Activated naive CD4-positive, alpha-beta T cell treated with anti-CD3 and anti-CD28 coated beads, Interleukin-2, amount 50 U/mL, for 24 hours (primary cell): Measurements from ENCODE around the gene RSF1.
"Not testable (repeated sequence)": the region's sequence is repeated elsewhere in the genome, so short reads cannot be mapped to it uniquely, and the experiment has no call there.

Experiments
- H3K27ac Mint-ChIP-seq: one replicate; pipeline ENCODE4 v1.8.0; 2021; ENCODE audit warnings: mild to moderate bottlenecking, mixed read lengths
- H3K27me3 Mint-ChIP-seq: one replicate; pipeline ENCODE4 v1.8.0; 2021; ENCODE audit warnings: mixed read lengths
- H3K36me3 Mint-ChIP-seq: one replicate; pipeline ENCODE4 v1.8.0; 2021; ENCODE audit warnings: mixed read lengths
- H3K4me1 Mint-ChIP-seq: one replicate; pipeline ENCODE4 v1.8.0; 2021; ENCODE audit warnings: mixed read lengths
- H3K4me3 Mint-ChIP-seq: one replicate; pipeline ENCODE4 v1.8.0; 2021; ENCODE audit warnings: mild to moderate bottlenecking, mixed read lengths
- H3K9me3 Mint-ChIP-seq: one replicate; pipeline ENCODE4 v1.8.0; 2021; ENCODE audit warnings: mixed read lengths

RSF1 gene

DNA sequence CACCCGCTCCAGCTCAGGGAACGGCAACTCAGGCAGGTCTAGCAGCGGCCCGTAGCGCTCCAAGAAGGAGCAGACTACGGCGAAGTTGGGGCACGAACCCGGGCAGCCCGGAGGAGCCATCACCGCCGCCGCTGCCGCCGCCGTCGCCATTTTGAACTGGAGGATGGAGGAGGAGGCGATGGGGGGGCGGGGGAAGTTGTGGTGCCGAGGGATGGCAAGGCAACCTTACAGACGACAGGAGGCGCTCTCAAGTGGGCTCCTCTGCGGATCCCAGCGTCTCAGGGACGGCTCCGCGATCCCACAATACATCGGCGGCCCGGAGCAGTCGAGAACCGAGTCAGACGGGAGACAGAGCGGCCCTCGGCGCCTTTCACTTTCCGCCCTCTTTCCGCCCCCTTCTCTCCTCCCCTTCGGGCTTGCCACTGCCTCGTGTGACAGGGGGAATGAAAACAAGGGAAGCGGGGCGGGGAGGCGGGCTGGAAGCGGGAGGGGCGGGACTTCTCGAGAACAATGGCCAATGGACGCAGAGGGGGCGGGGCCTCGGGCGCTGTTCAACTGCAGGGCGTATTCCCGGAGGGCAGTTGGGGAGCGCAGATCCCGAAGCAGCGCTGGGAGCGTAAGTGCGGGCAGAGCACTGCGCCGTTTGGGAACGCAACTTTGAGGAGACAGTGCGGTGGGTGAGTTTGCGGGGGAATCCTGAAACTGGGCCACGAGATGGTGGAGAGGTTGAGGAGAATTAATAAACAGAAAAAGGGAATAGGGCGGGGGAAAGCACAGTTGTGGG is at the start of gene RSF1, which contains the start of gene AAMDC:
Gene RSF1, minus strand, starts transcription at position 158 of the 784 bp plus-strand sequence. Its CDS starts 8 bp downstream, at position 150.
Gene AAMDC, plus strand, starts transcription at position 580 of the 784 bp plus-strand sequence. CDS start 21,353 bp downstream, outside the sequence.
- Mint-ChIP-seq H3K27ac (peak within 1 kb of the TSS; percentile 98), H3K4me1 (peaks cover 42% of the 10 kb centered on the region), H3K4me3 (peak within 1 kb of the TSS; percentile 99)

DNA sequence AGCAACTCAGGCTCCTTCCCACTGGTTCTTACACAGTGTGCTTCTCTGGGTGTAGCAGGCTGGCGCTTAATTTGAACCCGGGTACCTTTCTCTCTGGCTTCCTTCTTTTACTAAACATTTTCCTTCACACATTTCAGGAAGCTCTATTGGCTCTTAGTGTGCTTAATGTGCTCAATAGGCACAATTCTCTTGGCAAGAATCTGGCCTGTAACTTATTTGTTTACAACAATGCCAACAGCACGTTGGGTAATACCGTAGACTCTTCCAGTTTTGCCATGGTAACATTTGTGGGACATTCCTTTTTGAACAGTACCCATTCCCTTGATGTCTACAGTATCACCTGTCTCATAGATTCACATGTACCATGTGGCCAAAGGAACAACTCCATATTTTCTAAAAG is 48.2 kb upstream of the RSF1 start:
- Mint-ChIP-seq H3K27ac (no peak overlapping the region), H3K4me3 (no peak overlapping the region), H3K36me3 (peaks cover 9% of the 10 kb centered on the region), H3K27me3 (no peaks in the 10 kb centered on the region), H3K9me3 (no peaks in the 10 kb centered on the region), H3K4me1 (no peaks in the 10 kb centered on the region)

More for the DNA sequence above, at the start of gene RSF1, which contains the start of gene AAMDC:
- H3K27me3 Mint-ChIP-seq: no peaks in the 10 kb centered on the region
- no peaks in the 10 kb centered on the region for H3K9me3 Mint-ChIP-seq
- H3K36me3 Mint-ChIP-seq: no peaks in the 10 kb centered on the region

DNA sequence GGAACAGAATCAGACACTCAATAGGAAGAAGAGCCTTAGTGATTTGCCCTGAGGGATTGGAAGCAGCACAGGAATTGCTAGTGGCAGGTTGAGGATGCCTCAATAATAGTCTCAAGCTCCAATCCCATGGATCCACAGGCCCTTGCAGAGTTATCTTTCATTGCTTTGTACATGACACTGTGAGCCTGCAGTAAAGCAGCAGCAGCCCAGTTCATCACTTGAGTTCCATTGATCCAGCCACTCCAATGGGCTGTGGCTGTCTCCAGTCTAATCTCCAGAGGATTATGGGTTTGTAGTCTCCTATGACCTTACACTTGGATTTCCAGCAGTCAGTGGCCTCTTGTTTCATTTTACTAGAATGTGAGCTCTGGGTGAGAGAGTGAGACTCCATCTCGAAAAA is 45.8 kb upstream of the RSF1 start:
- H3K27ac Mint-ChIP-seq: no peak overlapping the region
- H3K27me3 Mint-ChIP-seq: no peaks in the 10 kb centered on the region
- H3K4me1 Mint-ChIP-seq: no peaks in the 10 kb centered on the region
- H3K36me3 Mint-ChIP-seq: peaks cover 9% of the 10 kb centered on the region
- H3K4me3 Mint-ChIP-seq: no peak overlapping the region
- no peaks in the 10 kb centered on the region for H3K9me3 Mint-ChIP-seq

GRCh38 chr11:77865805-77866204 is 45.3 kb upstream of the RSF1 start:
- Mint-ChIP-seq H3K27me3 (no peaks in the 10 kb centered on the region), H3K36me3 (peaks cover 9% of the 10 kb centered on the region), H3K9me3 (no peaks in the 10 kb centered on the region), H3K4me3 (no peak overlapping the region), H3K27ac (no peak overlapping the region), H3K4me1 (no peaks in the 10 kb centered on the region)

GRCh38 chr11:77861444-77861843 is 40.9 kb upstream of the RSF1 start:
- H3K9me3 Mint-ChIP-seq, H3K27me3 Mint-ChIP-seq, H3K4me3 Mint-ChIP-seq, H3K27ac Mint-ChIP-seq, H3K4me1 Mint-ChIP-seq, H3K36me3 Mint-ChIP-seq: not testable (repeated sequence)

DNA sequence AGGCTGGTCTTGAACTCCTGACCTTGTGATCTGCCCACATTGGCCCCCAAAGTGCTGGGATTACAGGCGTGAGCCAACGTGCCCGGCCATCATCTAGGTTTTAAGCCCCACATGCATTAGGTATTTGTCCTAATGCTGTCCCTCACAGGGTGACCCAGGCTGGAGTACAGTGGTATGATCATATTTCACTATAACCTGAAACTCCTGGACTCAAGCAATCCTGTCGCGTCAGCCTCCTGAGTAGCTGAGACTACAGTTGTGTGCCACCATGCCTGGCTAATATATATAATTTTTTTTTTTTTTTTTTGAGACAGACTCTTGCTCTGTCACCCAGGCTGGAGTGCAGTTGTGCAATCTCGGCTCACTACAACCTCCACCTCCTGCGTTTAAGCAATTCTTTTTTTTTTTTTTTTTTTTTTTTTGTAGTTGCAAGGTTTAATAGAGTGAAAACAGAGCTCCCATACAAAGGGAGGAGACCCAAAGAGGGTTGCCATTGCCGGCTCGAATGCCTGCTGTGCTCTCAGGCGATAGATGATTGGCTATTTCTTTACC is 37.5 kb upstream of the RSF1 start:
- H3K27me3 Mint-ChIP-seq, H3K4me1 Mint-ChIP-seq, H3K9me3 Mint-ChIP-seq, H3K27ac Mint-ChIP-seq, H3K4me3 Mint-ChIP-seq: not testable (repeated sequence)
- peaks cover 22% of the 10 kb centered on the region for H3K36me3 Mint-ChIP-seq

DNA sequence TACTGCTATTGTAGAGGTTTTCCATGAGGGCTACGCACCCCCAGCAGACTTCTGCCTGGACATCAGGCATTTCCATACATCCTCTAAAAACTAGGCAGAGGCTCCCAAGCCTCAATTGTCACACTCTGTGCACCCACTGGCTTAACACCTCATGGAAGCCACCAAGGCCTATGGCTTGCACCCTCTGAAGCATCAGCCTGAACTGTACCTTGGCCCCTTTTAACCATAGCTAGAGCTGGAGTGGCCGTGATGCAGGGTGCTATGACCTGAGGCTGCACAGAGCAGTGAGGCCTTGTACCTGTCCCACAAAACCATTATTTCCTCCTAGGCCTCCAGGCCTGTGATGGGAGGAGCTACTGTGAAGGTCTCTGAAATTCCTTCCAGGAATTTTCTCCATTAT is 34.3 kb upstream of the RSF1 start:
- peaks cover 29% of the 10 kb centered on the region for H3K36me3 Mint-ChIP-seq
- no peak overlapping the region for H3K4me3 Mint-ChIP-seq
- H3K27me3 Mint-ChIP-seq: no peaks in the 10 kb centered on the region

DNA sequence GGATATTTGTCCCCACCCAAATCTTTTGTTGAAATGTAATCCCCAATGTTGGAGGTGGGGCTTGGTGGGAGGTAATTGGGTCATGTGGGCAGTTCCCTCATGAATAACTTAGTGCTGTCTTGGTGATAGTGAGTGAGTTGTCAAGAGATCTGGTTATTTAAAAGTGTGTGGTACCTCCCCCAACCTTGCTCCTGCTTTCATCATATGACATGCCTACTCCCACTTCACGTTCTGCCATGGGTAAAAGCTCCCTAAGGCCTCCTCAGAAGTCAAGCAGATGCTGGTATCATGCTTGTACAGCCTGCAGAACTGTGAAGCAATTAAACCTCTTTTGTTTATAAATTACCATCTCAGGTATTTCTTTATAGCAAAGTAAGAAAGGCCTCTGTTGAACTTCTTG is 31.0 kb upstream of the RSF1 start:
- peaks cover 38% of the 10 kb centered on the region for H3K36me3 Mint-ChIP-seq
- H3K4me3 Mint-ChIP-seq: no peak overlapping the region
- H3K27ac Mint-ChIP-seq: no peak overlapping the region
- H3K9me3 Mint-ChIP-seq: no peaks in the 10 kb centered on the region
- no peaks in the 10 kb centered on the region for H3K4me1 Mint-ChIP-seq
- no peaks in the 10 kb centered on the region for H3K27me3 Mint-ChIP-seq

More for the DNA sequence above, 34.3 kb upstream of the RSF1 start:
- H3K4me1 Mint-ChIP-seq: no peaks in the 10 kb centered on the region
- H3K9me3 Mint-ChIP-seq: no peaks in the 10 kb centered on the region
- H3K27ac Mint-ChIP-seq: no peak overlapping the region

- peaks cover 35% of the 10 kb centered on the region for H3K36me3 Mint-ChIP-seq
Measured at GRCh38 chr11:77843700-77844099, 23.2 kb upstream of the RSF1 start.

GRCh38 chr11:77842441-77843121 is 22.1 kb upstream of the RSF1 start:
- no peaks in the 10 kb centered on the region for H3K27me3 Mint-ChIP-seq

More at GRCh38 chr11:77843700-77844099, 23.2 kb upstream of the RSF1 start:
- not testable (repeated sequence) for H3K4me3 Mint-ChIP-seq, H3K4me1 Mint-ChIP-seq, H3K27me3 Mint-ChIP-seq, H3K27ac Mint-ChIP-seq
- H3K9me3 Mint-ChIP-seq: peaks cover 11% of the 10 kb centered on the region

DNA sequence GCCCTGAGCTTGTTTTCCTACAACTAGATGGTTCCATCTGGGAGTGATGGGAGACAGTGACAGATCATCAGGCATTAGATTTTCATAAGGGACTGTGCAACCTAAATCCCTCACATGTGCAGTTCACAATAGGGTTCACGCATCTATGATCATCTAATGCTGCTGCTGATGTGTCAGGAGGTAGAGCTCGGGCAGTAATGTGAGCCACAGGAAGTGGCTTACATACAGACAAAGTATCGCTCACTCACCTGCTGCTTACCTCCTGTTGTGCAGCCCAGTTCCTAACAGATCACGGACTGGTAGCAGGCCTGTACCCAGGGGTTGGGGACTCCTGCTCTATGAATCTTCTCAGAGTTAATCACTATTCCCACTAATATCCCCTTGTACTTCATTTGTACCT is 12.8 kb upstream of the RSF1 start:
- no peaks in the 10 kb centered on the region for H3K27me3 Mint-ChIP-seq
- no peaks in the 10 kb centered on the region for H3K9me3 Mint-ChIP-seq
- H3K36me3 Mint-ChIP-seq: peaks cover 5% of the 10 kb centered on the region
- H3K4me1 Mint-ChIP-seq: no peaks in the 10 kb centered on the region
- no peak overlapping the region for H3K4me3 Mint-ChIP-seq
- H3K27ac Mint-ChIP-seq: no peak overlapping the region

More at GRCh38 chr11:77842441-77843121, 22.1 kb upstream of the RSF1 start:
- Mint-ChIP-seq H3K4me3 (no peak overlapping the region), H3K27ac (no peak overlapping the region), H3K9me3 (peaks cover 11% of the 10 kb centered on the region), H3K4me1 (no peaks in the 10 kb centered on the region), H3K36me3 (peaks cover 34% of the 10 kb centered on the region)

- Mint-ChIP-seq H3K4me1 (no peaks in the 10 kb centered on the region), H3K27me3 (no peaks in the 10 kb centered on the region), H3K9me3 (no peaks in the 10 kb centered on the region), H3K4me3 (no peak overlapping the region), H3K36me3 (peaks cover 5% of the 10 kb centered on the region), H3K27ac (no peak overlapping the region)
Measured at GRCh38 chr11:77828926-77829325, 8.4 kb upstream of the RSF1 start.

GRCh38 chr11:77823775-77824174 is 3.3 kb upstream of the RSF1 start:
- Mint-ChIP-seq H3K9me3 (no peaks in the 10 kb centered on the region), H3K4me3 (no peak overlapping the region), H3K36me3 (no peaks in the 10 kb centered on the region), H3K4me1 (peaks cover 15% of the 10 kb centered on the region), H3K27me3 (no peaks in the 10 kb centered on the region), H3K27ac (no peak overlapping the region)

DNA sequence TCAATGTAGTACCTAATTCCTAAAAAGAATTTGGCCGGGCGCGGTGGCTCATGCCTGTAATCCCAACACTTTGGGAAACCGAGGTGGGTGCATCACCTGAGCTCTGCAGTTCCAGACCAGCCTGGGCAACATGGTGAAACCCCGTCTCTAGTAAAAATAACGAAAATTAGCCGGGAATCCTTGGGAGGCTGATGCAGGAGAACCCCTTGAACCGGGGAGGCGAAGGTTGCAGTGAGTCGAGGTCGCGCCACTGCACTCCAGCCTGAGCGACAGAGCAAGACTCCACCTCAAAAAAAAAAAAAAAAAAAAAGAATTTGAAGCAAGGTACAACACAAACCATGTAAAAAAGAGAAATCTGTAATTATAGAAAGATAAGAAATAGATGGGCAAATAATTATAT is 1.6 kb upstream of the RSF1 start:
- H3K4me1 Mint-ChIP-seq: peaks cover 29% of the 10 kb centered on the region
- not testable (repeated sequence) for H3K4me3 Mint-ChIP-seq, H3K9me3 Mint-ChIP-seq, H3K27ac Mint-ChIP-seq, H3K36me3 Mint-ChIP-seq, H3K27me3 Mint-ChIP-seq

GRCh38 chr11:77821349-77821851 is 878 bp upstream of the RSF1 start:
- Mint-ChIP-seq H3K9me3 (no peaks in the 10 kb centered on the region), H3K27me3 (no peaks in the 10 kb centered on the region)

More at GRCh38 chr11:77821349-77821851, 878 bp upstream of the RSF1 start:
- Mint-ChIP-seq H3K36me3 (no peaks in the 10 kb centered on the region), H3K4me3 (peak overlapping the region; percentile 99), H3K27ac (peak overlapping the region; percentile 46), H3K4me1 (peaks cover 36% of the 10 kb centered on the region)
